HEK293 (cell line): ENCODE measurements around the gene MRPL36.
A peak's percentile ranks its signal among the peaks of the same experiment; 100 is the strongest.

Experiments
- CTCF ChIA-PET: fragments of 350-600 bp; formaldehyde crosslinking; extraction: SDS; loops from one replicate; lab custom pipeline; 2021; ENCODE audit warnings: antibody characterized with exemption; lab: Yijun Ruan, JAX
- POLR2A ChIA-PET: fragments of 300-600 bp; formaldehyde crosslinking; extraction: SDS; loops from one replicate; lab custom pipeline; 2020; ENCODE audit warnings: antibody characterized with exemption, inconsistent platforms; lab: Yijun Ruan, JAX
- H3K27ac ChIP-seq: fragments of 200-500 bp; sonication (Bioruptor generic); 2 replicates; pipeline ENCODE4 v1.5.1; 2014; ENCODE audit warnings: low read depth, low read length, control low read depth, inconsistent platforms; ENCODE audit errors: extremely low read depth
- H3K36me3 ChIP-seq, 2 experiments: fragments of 200-500 bp in 1 of 2; sonication (Bioruptor generic) in 1 of 2; 1 replicate in 1 of 2; 2 replicates in 1 of 2; pipeline ENCODE4 v1.5.1; 2014 to 2017; ENCODE audit warnings: inconsistent platforms in 2 of 2, low read length in 2 of 2; ENCODE audit not compliant: control insufficient read depth in 2 of 2, insufficient read depth in 1 of 2
- H3K4me1 ChIP-seq: fragments of 200-500 bp; sonication (Bioruptor generic); 2 replicates; pipeline ENCODE4 v1.5.1; 2014; ENCODE audit warnings: mild to moderate bottlenecking, low read length, inconsistent platforms; ENCODE audit not compliant: control insufficient read depth, insufficient read depth
- H3K4me3 ChIP-seq: 2 replicates; pipeline ENCODE4 v1.5.1; 2011; ENCODE audit warnings: low read depth, mild to moderate bottlenecking, control low read depth, low read length, moderate library complexity
- H3K9me3 ChIP-seq: fragments of 200-500 bp; sonication (Bioruptor generic); 2 replicates; pipeline ENCODE4 v1.5.1; 2014; ENCODE audit warnings: low read depth, low read length, inconsistent platforms; ENCODE audit not compliant: control insufficient read depth, insufficient read depth
- EGR2 ChIP-seq: fragments of 450-650 bp; formaldehyde crosslinking; IDR thresholded peaks from 2 replicates; pipeline ENCODE4 v1.5.1; 2016; ENCODE audit warnings: low read depth, missing biosample characterization, missing genetic modification characterization
- GLIS1 ChIP-seq: fragments of 450-650 bp; formaldehyde crosslinking; IDR thresholded peaks from 2 replicates; pipeline ENCODE4 v1.5.1; 2016; ENCODE audit warnings: missing biosample characterization, missing genetic modification characterization
- KLF8 ChIP-seq: fragments of 450-650 bp; formaldehyde crosslinking; IDR thresholded peaks from 2 replicates; pipeline ENCODE4 v1.5.1; 2016; ENCODE audit warnings: missing biosample characterization, missing genetic modification characterization
- SP3 ChIP-seq: fragments of 450-650 bp; formaldehyde crosslinking; IDR thresholded peaks from 2 replicates; pipeline ENCODE4 v1.5.1; 2016; ENCODE audit warnings: missing biosample characterization, missing genetic modification characterization
- SP7 ChIP-seq: fragments of 450-650 bp; formaldehyde crosslinking; IDR thresholded peaks from 2 replicates; pipeline ENCODE4 v1.5.1; 2016; ENCODE audit warnings: missing biosample characterization, missing genetic modification characterization
- ZBTB17 ChIP-seq: fragments of 450-650 bp; formaldehyde crosslinking; IDR thresholded peaks from 2 replicates; pipeline ENCODE4 v1.5.1; 2016; ENCODE audit warnings: missing biosample characterization, missing genetic modification characterization
- ZBTB20 ChIP-seq: fragments of 450-650 bp; formaldehyde crosslinking; IDR thresholded peaks from 2 replicates; pipeline ENCODE4 v1.5.1; 2016; ENCODE audit warnings: missing biosample characterization, missing genetic modification characterization
- ZFHX2 ChIP-seq: fragments of 450-650 bp; formaldehyde crosslinking; conservative IDR thresholded peaks from 2 replicates; pipeline ENCODE4 v1.5.1; 2016; ENCODE audit warnings: missing biosample characterization, missing genetic modification characterization
- ZIC2 ChIP-seq: fragments of 450-650 bp; formaldehyde crosslinking; IDR thresholded peaks from 2 replicates; pipeline ENCODE4 v1.5.1; 2016; ENCODE audit warnings: missing biosample characterization, missing genetic modification characterization
- ZNF114 ChIP-seq: fragments of 450-650 bp; formaldehyde crosslinking; IDR thresholded peaks from 2 replicates; pipeline ENCODE4 v1.5.0; 2017; ENCODE audit warnings: missing biosample characterization, missing genetic modification characterization
- ZNF174 ChIP-seq: fragments of 450-650 bp; formaldehyde crosslinking; IDR thresholded peaks from 2 replicates; pipeline ENCODE4 v1.5.0; 2017; ENCODE audit warnings: missing biosample characterization, mild to moderate bottlenecking, missing genetic modification characterization
- ZNF184 ChIP-seq: fragments of 450-650 bp; IDR thresholded peaks from 2 replicates; pipeline ENCODE4 v1.5.1; 2018; ENCODE audit warnings: missing biosample characterization, mild to moderate bottlenecking, missing genetic modification characterization
- ZNF280D ChIP-seq: fragments of 450-650 bp; formaldehyde crosslinking; IDR thresholded peaks from 2 replicates; pipeline ENCODE4 v1.5.1; 2016; ENCODE audit warnings: missing biosample characterization, missing genetic modification characterization
- ZNF302 ChIP-seq: fragments of 450-650 bp; formaldehyde crosslinking; IDR thresholded peaks from 2 replicates; pipeline ENCODE4 v1.5.1; 2016; ENCODE audit warnings: missing biosample characterization, missing genetic modification characterization, low read depth
- ZNF311 ChIP-seq: fragments of 450-650 bp; formaldehyde crosslinking; IDR thresholded peaks from 2 replicates; pipeline ENCODE4 v1.5.1; 2017; ENCODE audit warnings: missing biosample characterization, missing genetic modification characterization, borderline replicate concordance
- ZNF341 ChIP-seq: fragments of 450-650 bp; formaldehyde crosslinking; IDR thresholded peaks from 2 replicates; pipeline ENCODE4; 2016; ENCODE audit warnings: low read depth, missing biosample characterization, missing genetic modification characterization
- ZNF354C ChIP-seq: fragments of 450-650 bp; formaldehyde crosslinking; IDR thresholded peaks from 2 replicates; pipeline ENCODE4 v1.5.1; 2016; ENCODE audit warnings: missing biosample characterization, missing genetic modification characterization, low read depth, borderline replicate concordance
- ZNF366 ChIP-seq: fragments of 450-650 bp; formaldehyde crosslinking; conservative IDR thresholded peaks from 2 replicates; pipeline ENCODE4 v1.5.1; 2016; ENCODE audit warnings: missing biosample characterization, missing genetic modification characterization
- ZNF423 ChIP-seq: fragments of 450-650 bp; formaldehyde crosslinking; IDR thresholded peaks from 2 replicates; pipeline ENCODE4 v1.5.1; 2016; ENCODE audit warnings: missing biosample characterization, missing genetic modification characterization
- ZNF513 ChIP-seq: fragments of 450-650 bp; IDR thresholded peaks from 2 replicates; pipeline ENCODE4 v1.5.1; 2018; ENCODE audit warnings: missing biosample characterization, missing genetic modification characterization
- ZNF521 ChIP-seq: fragments of 450-650 bp; formaldehyde crosslinking; IDR thresholded peaks from 2 replicates; pipeline ENCODE4 v1.5.1; 2017; ENCODE audit warnings: missing biosample characterization, mild to moderate bottlenecking, missing genetic modification characterization
- ZNF548 ChIP-seq: fragments of 450-650 bp; formaldehyde crosslinking; IDR thresholded peaks from 2 replicates; pipeline ENCODE4 v1.5.1; 2016; ENCODE audit warnings: missing biosample characterization, missing genetic modification characterization
- ZNF596 ChIP-seq: fragments of 450-650 bp; IDR thresholded peaks from 2 replicates; pipeline ENCODE4 v1.5.0; 2018; ENCODE audit warnings: missing biosample characterization, mild to moderate bottlenecking, missing genetic modification characterization, moderate library complexity
- ZNF629 ChIP-seq: fragments of 450-650 bp; formaldehyde crosslinking; IDR thresholded peaks from 2 replicates; pipeline ENCODE4 v1.5.1; 2017; ENCODE audit warnings: missing biosample characterization, missing genetic modification characterization
- ZNF76 ChIP-seq: fragments of 450-650 bp; formaldehyde crosslinking; IDR thresholded peaks from 2 replicates; pipeline ENCODE4; 2016; ENCODE audit warnings: low read depth, missing biosample characterization, missing genetic modification characterization, borderline replicate concordance
- ZNF776 ChIP-seq: fragments of 450-650 bp; formaldehyde crosslinking; IDR thresholded peaks from 2 replicates; pipeline ENCODE4 v1.5.0; 2017; ENCODE audit warnings: missing biosample characterization, missing genetic modification characterization, borderline replicate concordance
- ZNF830 ChIP-seq: fragments of 450-650 bp; IDR thresholded peaks from 2 replicates; pipeline ENCODE4 v1.5.0; 2018; ENCODE audit warnings: missing biosample characterization, missing genetic modification characterization, low read depth, mild to moderate bottlenecking, moderate library complexity
- TF ChIP-seq, protein P1 (sequence below): fragments of 450-650 bp; formaldehyde crosslinking; IDR thresholded peaks from 2 replicates; pipeline ENCODE4 v1.5.1; 2016; ENCODE audit warnings: missing biosample characterization, missing genetic modification characterization

MRPL36 gene

GRCh38 chr5:1794901-1795290, 4.7 kb downstream of the MRPL36 start (continued):
- TF ChIP-seq ZNF513 (tag by site-specific recombination) (no peak), GLIS1 (tag by site-specific recombination) (peak; percentile 16; the same call in 1 of the 2 replicates), ZNF366 (tag by site-specific recombination) (0 out of 2 replicates have a peak, but pooled peaks have one; percentile 36), ZIC2 (tag by site-specific recombination) (peak; percentile 69), ZNF596 (no peak), ZBTB20 (0 out of 2 replicates have a peak, but pooled peaks have one; percentile 10), ZNF76 (tag by site-specific recombination) (0 out of 2 replicates have a peak, but pooled peaks have one; percentile 30), ZNF521 (tag by site-specific recombination) (no peak), ZNF776 (tag by site-specific recombination) (no peak), ZNF423 (tag by site-specific recombination) (no peak)
- TF ChIP-seq, protein P1, sequence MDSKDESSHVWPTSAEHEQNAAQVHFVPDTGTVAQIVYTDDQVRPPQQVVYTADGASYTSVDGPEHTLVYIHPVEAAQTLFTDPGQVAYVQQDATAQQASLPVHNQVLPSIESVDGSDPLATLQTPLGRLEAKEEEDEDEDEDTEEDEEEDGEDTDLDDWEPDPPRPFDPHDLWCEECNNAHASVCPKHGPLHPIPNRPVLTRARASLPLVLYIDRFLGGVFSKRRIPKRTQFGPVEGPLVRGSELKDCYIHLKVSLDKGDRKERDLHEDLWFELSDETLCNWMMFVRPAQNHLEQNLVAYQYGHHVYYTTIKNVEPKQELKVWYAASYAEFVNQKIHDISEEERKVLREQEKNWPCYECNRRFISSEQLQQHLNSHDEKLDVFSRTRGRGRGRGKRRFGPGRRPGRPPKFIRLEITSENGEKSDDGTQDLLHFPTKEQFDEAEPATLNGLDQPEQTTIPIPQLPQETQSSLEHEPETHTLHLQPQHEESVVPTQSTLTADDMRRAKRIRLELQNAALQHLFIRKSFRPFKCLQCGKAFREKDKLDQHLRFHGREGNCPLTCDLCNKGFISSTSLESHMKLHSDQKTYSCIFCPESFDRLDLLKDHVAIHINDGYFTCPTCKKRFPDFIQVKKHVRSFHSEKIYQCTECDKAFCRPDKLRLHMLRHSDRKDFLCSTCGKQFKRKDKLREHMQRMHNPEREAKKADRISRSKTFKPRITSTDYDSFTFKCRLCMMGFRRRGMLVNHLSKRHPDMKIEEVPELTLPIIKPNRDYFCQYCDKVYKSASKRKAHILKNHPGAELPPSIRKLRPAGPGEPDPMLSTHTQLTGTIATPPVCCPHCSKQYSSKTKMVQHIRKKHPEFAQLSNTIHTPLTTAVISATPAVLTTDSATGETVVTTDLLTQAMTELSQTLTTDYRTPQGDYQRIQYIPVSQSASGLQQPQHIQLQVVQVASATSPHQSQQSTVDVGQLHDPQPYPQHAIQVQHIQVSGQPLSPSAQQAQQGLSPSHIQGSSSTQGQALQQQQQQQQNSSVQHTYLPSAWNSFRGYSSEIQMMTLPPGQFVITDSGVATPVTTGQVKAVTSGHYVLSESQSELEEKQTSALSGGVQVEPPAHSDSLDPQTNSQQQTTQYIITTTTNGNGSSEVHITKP (tag by site-specific recombination): 0 out of 2 replicates have a peak, but pooled peaks have one; percentile 2
- TF ChIP-seq, all 188 proteins: peak for 11

- peaks cover 6% of the 10 kb centered on the region for H3K4me1 ChIP-seq
- H3K36me3 ChIP-seq: peaks cover 3 to 32% of the 10 kb centered on the region in 2 experiments; a peak in 2 of 3 replicates
- POLR2A ChIA-PET: interaction anchor here (0.9 kb wide), 1 partner anchor 89 kb away, joined by 5 read pairs; no protein-coding TSS in a partner anchor
- no peak overlapping the region for H3K4me3 ChIP-seq
- H3K9me3 ChIP-seq: no peaks in the 10 kb centered on the region
- no peak overlapping the region for H3K27ac ChIP-seq
- CTCF ChIA-PET: interaction anchor here (0.9 kb wide), 1 partner anchor 56 kb away, joined by 3 read pairs; no protein-coding TSS in a partner anchor
- TF ChIP-seq ZNF354C (tag by site-specific recombination): no peak
- TF ChIP-seq ZBTB17 (tag by site-specific recombination): 0 out of 2 replicates have a peak, but pooled peaks have one; percentile 41
- TF ChIP-seq ZNF830 (tag by site-specific recombination): no peak
- TF ChIP-seq ZNF174 (tag by site-specific recombination): no peak
- TF ChIP-seq SP7: 0 out of 2 replicates have a peak, but pooled peaks have one; percentile 46
- peak; percentile 28; the same call in 1 of the 2 replicates for TF ChIP-seq KLF8 (tag by site-specific recombination)
- TF ChIP-seq EGR2 (tag by site-specific recombination): peak; percentile 76
- no peak for TF ChIP-seq ZNF280D
- peak; percentile 95 for TF ChIP-seq GLIS1 (tag by site-specific recombination)
- TF ChIP-seq ZNF311 (tag by site-specific recombination): no peak
- no peak for TF ChIP-seq ZNF114 (tag by site-specific recombination)
- peak; percentile 50 for TF ChIP-seq ZNF629 (tag by site-specific recombination)
- TF ChIP-seq ZNF184: 0 out of 2 replicates have a peak, but pooled peaks have one; percentile 18
- TF ChIP-seq ZFHX2 (tag by site-specific recombination): peak; percentile 81
- no peak for TF ChIP-seq ZNF302 (tag by site-specific recombination)
- no peak for TF ChIP-seq ZNF341
- TF ChIP-seq ZNF548: peak; percentile 63; the same call in 1 of the 2 replicates
- 0 out of 2 replicates have a peak, but pooled peaks have one; percentile 10 for TF ChIP-seq SP3
Measured at GRCh38 chr5:1793966-1794900, 5.4 kb downstream of the MRPL36 start.
